ENCODE results near the gene SH3YL1.

Gene SH3YL1

DNA sequence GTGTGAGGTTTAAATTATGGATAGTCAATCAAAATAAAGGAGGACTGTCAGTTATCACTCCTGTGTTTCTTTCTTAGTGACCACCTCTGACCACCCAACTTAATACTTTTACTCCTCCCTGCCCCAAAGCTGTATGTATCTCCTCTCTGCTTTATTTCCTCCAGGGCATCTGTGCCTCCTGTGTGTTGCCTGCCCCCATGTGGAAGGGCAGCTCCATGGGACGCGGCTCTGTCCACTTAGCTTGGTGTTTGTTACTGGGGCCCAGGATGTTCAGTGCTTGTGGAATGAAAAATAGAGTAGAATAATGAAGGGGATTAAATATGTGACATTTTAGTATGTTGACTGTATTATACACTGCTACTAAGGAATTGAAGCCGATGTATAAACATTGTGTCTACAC, 10.7 kb upstream of the SH3YL1 start:
- no peak overlapping the region for H3K4me3 ChIP-seq (ENCODE audit: low read depth, low read length)
- TF ChIP-seq, protein P1, sequence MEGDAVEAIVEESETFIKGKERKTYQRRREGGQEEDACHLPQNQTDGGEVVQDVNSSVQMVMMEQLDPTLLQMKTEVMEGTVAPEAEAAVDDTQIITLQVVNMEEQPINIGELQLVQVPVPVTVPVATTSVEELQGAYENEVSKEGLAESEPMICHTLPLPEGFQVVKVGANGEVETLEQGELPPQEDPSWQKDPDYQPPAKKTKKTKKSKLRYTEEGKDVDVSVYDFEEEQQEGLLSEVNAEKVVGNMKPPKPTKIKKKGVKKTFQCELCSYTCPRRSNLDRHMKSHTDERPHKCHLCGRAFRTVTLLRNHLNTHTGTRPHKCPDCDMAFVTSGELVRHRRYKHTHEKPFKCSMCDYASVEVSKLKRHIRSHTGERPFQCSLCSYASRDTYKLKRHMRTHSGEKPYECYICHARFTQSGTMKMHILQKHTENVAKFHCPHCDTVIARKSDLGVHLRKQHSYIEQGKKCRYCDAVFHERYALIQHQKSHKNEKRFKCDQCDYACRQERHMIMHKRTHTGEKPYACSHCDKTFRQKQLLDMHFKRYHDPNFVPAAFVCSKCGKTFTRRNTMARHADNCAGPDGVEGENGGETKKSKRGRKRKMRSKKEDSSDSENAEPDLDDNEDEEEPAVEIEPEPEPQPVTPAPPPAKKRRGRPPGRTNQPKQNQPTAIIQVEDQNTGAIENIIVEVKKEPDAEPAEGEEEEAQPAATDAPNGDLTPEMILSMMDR (IDR thresholded peaks at IDR 0.05; ENCODE audit: borderline replicate concordance, insufficient read depth, low read depth, low read length) = no peak

DNA sequence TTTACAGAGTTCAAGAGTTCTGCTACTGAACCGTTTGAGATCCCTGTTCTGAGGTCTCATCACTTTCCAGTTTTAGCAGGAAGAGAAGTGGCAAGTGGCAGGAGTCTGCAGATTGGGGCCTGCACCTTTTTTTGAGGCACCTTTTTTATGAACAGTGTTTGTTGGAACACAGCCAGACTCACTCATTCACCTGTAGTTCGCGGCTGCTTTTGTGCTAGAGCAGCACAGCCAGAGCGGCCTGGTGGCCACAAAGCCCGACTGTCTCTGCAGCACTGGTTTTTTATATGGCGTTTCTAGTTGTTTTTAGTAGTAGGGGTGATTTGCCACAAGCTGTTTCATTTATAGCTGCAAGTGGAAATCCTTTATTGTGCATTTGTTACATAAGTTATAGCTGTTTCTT, 9.5 kb upstream of the SH3YL1 start:
- no peak overlapping the region for H3K4me3 ChIP-seq (ENCODE audit: low read depth, low read length)
- TF ChIP-seq, protein P1 (IDR thresholded peaks at IDR 0.05; ENCODE audit: borderline replicate concordance, insufficient read depth, low read depth, low read length) = no peak

DNA sequence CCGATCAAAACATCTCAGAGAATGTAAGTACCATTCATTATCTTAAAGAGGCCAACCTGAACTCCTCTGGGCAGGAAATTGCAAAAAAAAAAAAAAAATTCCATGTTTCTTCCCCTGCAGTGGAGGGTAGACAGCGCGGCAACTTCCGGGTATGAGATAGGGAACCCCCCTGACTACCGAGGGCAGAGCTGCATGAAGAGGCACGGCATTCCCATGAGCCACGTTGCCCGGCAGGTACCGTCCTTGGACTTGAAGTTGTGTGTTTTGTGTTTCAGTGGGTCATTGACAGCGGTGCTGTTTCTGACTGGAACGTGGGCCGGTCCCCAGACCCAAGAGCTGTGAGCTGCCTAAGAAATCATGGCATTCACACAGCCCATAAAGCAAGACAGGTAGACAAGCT, 8.1 kb upstream of the SH3YL1 start:
- TF ChIP-seq, protein P1 (IDR thresholded peaks at IDR 0.05; ENCODE audit: borderline replicate concordance, insufficient read depth, low read depth, low read length) = no peak

DNA sequence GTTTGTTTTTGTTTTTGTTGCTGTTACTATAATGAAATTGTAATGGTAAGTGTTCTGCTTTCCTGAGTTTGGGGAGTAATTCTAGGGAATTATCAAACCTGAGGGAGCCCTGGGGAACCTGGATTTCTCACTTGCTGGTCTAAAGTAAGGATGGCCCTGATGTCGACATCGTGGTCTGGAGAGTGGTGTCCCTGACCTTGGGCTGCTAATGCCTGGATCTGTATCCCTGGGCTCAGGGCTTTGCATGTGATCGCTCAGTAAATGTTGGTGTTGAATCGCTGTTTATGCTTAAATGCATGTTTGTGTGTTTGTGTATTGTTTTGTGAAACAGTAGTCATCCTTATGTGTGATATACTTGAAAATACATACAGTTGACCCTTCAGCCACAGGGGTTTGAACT, 7.0 kb upstream of the SH3YL1 start:
- H3K4me3 ChIP-seq (ENCODE audit: low read depth, low read length) = no peak overlapping the region
- TF ChIP-seq, protein P1 (IDR thresholded peaks at IDR 0.05; ENCODE audit: borderline replicate concordance, insufficient read depth, low read depth, low read length) = no peak

More for the DNA sequence above, 8.1 kb upstream of the SH3YL1 start:
- H3K4me3 ChIP-seq (ENCODE audit: low read depth, low read length) = no peak overlapping the region

DNA sequence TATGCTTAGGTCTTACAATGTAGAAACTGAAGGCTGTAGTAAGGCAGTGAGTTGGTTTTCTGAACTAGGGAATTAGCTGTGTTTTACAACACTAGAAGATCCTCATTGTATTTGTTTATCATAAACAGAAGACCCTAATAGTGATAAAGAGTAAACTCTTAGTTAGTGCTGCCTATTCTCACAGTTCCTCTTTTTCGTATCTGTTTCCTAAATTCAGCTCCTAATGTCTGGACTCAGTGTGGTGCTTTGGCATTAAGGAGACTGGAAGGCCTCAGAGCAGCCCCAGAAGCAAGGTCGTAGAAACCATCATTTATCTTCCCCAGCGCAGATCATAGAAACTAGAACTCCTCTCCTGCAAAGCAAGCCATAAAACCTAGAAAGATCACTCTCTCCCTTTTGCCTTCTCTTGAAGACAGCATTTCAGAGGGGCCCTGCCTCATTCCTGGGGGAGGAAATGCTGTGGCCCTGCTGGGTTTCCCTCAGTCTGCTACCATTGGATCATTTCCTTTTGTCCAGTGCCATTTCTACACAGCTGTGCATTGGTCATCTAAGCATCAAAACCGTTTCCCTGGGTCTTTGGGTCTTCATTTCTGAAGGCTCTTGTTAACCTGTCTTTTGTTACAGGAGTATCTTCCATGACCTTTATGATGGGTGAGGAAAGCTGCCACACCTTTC, 5.7 kb upstream of the SH3YL1 start:
- H3K4me3 ChIP-seq (ENCODE audit: low read depth, low read length) = no peak overlapping the region

DNA sequence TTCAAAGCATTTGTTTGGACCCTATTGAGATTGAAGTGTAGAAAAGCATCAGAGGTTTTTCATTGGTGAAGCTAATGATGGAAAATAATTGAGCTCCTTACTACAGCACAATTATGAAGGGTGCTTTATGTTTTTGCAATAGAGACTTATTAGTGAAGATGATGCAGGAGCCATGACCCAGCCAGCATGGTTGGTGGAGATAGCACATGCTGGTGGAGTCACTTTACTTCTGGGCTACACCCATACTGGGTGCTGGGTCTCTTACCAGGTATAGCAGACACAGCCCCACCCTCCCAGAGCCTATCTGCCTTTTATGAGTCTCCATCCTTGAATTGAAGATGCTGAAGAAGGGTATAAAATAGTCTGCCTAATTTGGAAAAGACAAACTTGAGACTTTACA, 4.5 kb upstream of the SH3YL1 start:
- TF ChIP-seq, protein P1 (IDR thresholded peaks at IDR 0.05; ENCODE audit: borderline replicate concordance, insufficient read depth, low read depth, low read length) = no peak
- H3K4me3 ChIP-seq (ENCODE audit: low read depth, low read length) = no peak overlapping the region

More for the DNA sequence above, 5.7 kb upstream of the SH3YL1 start:
- TF ChIP-seq, protein P1 (IDR thresholded peaks at IDR 0.05; ENCODE audit: borderline replicate concordance, insufficient read depth, low read depth, low read length) = no peak

Measured in GM12875 (cell line).